Fibroblast of skin of left quadriceps (primary cell): Measurements from ENCODE around the gene LGMN.

Experiments
- DNase-seq, 2 experiments: peaks; one replicate each; pipeline ENCODE4 v3.0.0-alpha.2; 2013; ENCODE audit warnings: low read depth in 2 of 2

The LGMN gene

GRCh38 chr14:92677087-92677668, 71.2 kb downstream of the LGMN start:
- DNase-seq: no peak

- no peak for DNase-seq
Observed at GRCh38 chr14:92676403-92677086, 71.9 kb downstream of the LGMN start.

GRCh38 chr14:92675976-92676375, 72.5 kb downstream of the LGMN start:
- DNase-seq: no peak

GRCh38 chr14:92675421-92675820, 73.0 kb downstream of the LGMN start:
- DNase-seq: no peak

- no peak for DNase-seq
Observed at GRCh38 chr14:92673601-92674150, 74.8 kb downstream of the LGMN start.

- DNase-seq: no peak
Observed at GRCh38 chr14:92670643-92671366, 77.6 kb downstream of the LGMN start.

- peak; percentile 88 to 89 for DNase-seq
Observed at GRCh38 chr14:92670160-92670559, 78.3 kb downstream of the LGMN start.

GRCh38 chr14:92668276-92668973, 80.0 kb downstream of the LGMN start:
- no peak for DNase-seq

- DNase-seq: no peak
Observed at GRCh38 chr14:92666251-92666650, 82.2 kb downstream of the LGMN start.

GRCh38 chr14:92665661-92666110, 82.7 kb downstream of the LGMN start:
- no peak for DNase-seq

- DNase-seq: peak in 1 of 2 experiments; percentile 44
Observed at GRCh38 chr14:92663049-92663448, 85.4 kb downstream of the LGMN start.

GRCh38 chr14:92660571-92660970, 87.9 kb downstream of the LGMN start:
- DNase-seq: no peak

GRCh38 chr14:92659765-92660561, 88.5 kb downstream of the LGMN start:
- no peak for DNase-seq

GRCh38 chr14:92658684-92659083, 89.7 kb downstream of the LGMN start:
- DNase-seq: no peak

GRCh38 chr14:92658160-92658559, 90.3 kb downstream of the LGMN start:
- no peak for DNase-seq

GRCh38 chr14:92657457-92658142, 90.8 kb downstream of the LGMN start:
- no peak for DNase-seq

- no peak for DNase-seq
Observed at GRCh38 chr14:92656306-92657081, 91.9 kb downstream of the LGMN start.

- no peak for DNase-seq
Observed at GRCh38 chr14:92655419-92656201, 92.8 kb downstream of the LGMN start.
